ENCODE data around the gene ABCA6. TPM values are rescaled to one million over a fixed set of nuclear protein-coding genes. Genes with fewer than 3 reads are reported as not detected.

The ABCA6 gene, protein sequence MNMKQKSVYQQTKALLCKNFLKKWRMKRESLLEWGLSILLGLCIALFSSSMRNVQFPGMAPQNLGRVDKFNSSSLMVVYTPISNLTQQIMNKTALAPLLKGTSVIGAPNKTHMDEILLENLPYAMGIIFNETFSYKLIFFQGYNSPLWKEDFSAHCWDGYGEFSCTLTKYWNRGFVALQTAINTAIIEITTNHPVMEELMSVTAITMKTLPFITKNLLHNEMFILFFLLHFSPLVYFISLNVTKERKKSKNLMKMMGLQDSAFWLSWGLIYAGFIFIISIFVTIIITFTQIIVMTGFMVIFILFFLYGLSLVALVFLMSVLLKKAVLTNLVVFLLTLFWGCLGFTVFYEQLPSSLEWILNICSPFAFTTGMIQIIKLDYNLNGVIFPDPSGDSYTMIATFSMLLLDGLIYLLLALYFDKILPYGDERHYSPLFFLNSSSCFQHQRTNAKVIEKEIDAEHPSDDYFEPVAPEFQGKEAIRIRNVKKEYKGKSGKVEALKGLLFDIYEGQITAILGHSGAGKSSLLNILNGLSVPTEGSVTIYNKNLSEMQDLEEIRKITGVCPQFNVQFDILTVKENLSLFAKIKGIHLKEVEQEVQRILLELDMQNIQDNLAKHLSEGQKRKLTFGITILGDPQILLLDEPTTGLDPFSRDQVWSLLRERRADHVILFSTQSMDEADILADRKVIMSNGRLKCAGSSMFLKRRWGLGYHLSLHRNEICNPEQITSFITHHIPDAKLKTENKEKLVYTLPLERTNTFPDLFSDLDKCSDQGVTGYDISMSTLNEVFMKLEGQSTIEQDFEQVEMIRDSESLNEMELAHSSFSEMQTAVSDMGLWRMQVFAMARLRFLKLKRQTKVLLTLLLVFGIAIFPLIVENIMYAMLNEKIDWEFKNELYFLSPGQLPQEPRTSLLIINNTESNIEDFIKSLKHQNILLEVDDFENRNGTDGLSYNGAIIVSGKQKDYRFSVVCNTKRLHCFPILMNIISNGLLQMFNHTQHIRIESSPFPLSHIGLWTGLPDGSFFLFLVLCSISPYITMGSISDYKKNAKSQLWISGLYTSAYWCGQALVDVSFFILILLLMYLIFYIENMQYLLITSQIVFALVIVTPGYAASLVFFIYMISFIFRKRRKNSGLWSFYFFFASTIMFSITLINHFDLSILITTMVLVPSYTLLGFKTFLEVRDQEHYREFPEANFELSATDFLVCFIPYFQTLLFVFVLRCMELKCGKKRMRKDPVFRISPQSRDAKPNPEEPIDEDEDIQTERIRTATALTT (N-terminal part only)
- polyA plus RNA-seq (2011; rRNA removed) (0.36 and 0.41 TPM in 2 replicates), polyA minus RNA-seq (2011; rRNA and poly(A)+ RNA removed) (0.26 and 0.46 TPM in 2 replicates)

DNA sequence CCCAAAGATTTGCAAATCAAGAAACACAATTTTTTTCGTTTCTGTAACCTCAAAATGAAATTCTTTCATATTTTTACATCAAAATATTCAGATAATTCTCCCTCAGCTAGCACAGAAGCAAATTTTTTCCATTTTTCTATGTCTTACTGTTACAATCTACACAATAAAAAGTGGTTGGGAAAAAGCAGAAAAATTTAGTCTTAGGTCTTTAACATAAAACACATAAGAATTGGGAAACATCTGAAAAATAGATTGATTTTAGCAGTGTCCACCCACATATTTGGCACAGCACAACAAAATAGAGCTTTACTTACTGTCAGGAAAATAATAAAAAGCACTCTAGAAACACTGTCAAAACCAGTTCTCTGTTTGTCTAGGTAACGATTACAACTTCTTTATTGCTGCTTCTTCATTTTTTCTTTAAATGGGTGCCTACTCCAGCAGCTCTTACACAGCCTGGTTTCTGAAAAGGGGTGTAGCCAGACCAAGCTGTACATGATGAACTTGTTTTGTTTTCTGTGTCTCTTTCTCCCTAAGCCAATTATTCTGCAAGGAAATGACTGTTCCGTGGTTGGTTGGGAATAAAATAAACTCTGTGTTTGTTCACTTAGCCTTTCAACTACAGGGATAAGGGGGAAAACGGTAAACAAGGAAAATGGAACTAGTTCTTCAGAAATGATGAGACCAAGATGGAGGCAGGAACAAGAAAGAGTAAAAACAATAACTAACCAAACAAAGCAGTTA, at the start of gene ABCA6:
ABCA6 (minus strand) TSS at position 465 of the 744 bp plus-strand sequence. CDS start 1,192 bp downstream, outside the sequence.
- Histone ChIP-seq H3K4me3 (ENCODE audit: low read depth, low read length) (no peak within 1 kb of the TSS; the same call in 1 of the 2 replicates), H3K9me3 (ENCODE audit: control insufficient read depth, insufficient read depth, low read length) (no peaks in the 10 kb centered on the region), H3K27me3 (ENCODE audit: control insufficient read depth, insufficient read depth, low read length) (no peaks in the 10 kb centered on the region), H3K27ac (ENCODE audit: low read depth, low read length) (no peak within 1 kb of the TSS)
- DNase-seq (ENCODE audit: low read depth, low spot score): no peak
- ChIA-PET POLR2A (no interaction called here), CTCF (interaction anchor here (1.1 kb wide), 1 partner anchor 364 kb away, joined by 3 read pairs; no protein-coding TSS in a partner anchor)
- TF ChIP-seq, protein P1, sequence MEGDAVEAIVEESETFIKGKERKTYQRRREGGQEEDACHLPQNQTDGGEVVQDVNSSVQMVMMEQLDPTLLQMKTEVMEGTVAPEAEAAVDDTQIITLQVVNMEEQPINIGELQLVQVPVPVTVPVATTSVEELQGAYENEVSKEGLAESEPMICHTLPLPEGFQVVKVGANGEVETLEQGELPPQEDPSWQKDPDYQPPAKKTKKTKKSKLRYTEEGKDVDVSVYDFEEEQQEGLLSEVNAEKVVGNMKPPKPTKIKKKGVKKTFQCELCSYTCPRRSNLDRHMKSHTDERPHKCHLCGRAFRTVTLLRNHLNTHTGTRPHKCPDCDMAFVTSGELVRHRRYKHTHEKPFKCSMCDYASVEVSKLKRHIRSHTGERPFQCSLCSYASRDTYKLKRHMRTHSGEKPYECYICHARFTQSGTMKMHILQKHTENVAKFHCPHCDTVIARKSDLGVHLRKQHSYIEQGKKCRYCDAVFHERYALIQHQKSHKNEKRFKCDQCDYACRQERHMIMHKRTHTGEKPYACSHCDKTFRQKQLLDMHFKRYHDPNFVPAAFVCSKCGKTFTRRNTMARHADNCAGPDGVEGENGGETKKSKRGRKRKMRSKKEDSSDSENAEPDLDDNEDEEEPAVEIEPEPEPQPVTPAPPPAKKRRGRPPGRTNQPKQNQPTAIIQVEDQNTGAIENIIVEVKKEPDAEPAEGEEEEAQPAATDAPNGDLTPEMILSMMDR (IDR thresholded peaks at IDR 0.05; ENCODE audit: low read depth, low read length): no peak

DNA sequence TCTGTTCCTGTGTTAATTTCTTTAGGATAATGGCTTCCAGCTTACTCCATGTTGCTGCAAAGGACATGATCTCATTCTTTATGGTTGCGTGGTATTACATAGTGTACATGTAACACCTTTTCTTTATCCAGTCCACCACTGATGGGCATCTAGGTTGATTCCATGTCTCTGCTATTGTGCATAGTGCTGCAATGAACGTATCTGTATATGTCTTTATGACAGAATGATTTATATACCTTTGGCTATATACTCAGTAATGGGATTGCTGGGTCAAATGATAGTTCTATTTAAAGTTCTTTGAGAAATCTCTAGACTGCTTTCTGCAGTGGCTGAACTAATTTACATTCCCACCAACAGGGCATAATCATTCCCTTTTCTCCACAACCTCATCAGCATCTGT, 47.1 kb upstream of the ABCA6 start:
- H3K27ac ChIP-seq (ENCODE audit: low read depth, low read length): no peak overlapping the region
- no peak overlapping the region for H3K4me3 ChIP-seq (ENCODE audit: low read depth, low read length)
- POLR2A ChIA-PET: no interaction called here
- H3K9me3 ChIP-seq (ENCODE audit: control insufficient read depth, insufficient read depth, low read length): no peaks in the 10 kb centered on the region
- DNase-seq (ENCODE audit: low read depth, low spot score): no peak
- TF ChIP-seq, protein P1 (IDR thresholded peaks at IDR 0.05; ENCODE audit: low read depth, low read length): no peak
- CTCF ChIA-PET: no interaction called here
- H3K27me3 ChIP-seq (ENCODE audit: control insufficient read depth, insufficient read depth, low read length): no peaks in the 10 kb centered on the region

DNA sequence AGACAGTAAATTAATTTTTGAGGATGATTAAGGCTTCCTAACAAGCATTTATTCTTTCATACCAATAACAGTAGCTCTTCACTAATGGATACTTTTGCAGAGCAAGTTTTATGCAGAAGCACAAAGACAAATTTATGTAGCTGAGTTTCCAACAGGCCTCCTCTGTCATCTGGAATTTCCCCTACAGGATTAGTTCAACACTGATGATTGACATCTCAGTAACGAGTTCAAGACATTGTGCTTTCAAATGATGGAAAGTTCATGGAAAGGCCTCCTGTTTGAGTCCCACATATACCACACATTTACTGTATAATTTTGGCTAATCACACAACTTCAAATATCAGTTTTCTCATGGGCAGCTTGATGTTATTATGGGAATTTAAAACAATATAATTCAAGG, 46.4 kb upstream of the ABCA6 start:
- Histone ChIP-seq H3K27me3 (ENCODE audit: control insufficient read depth, insufficient read depth, low read length) (no peaks in the 10 kb centered on the region), H3K27ac (ENCODE audit: low read depth, low read length) (no peak overlapping the region), H3K4me3 (ENCODE audit: low read depth, low read length) (no peak overlapping the region), H3K9me3 (ENCODE audit: control insufficient read depth, insufficient read depth, low read length) (no peaks in the 10 kb centered on the region)
- ChIA-PET POLR2A (no interaction called here), CTCF (no interaction called here)
- DNase-seq (ENCODE audit: low read depth, low spot score): no peak
- TF ChIP-seq, protein P1 (IDR thresholded peaks at IDR 0.05; ENCODE audit: low read depth, low read length): no peak

DNA sequence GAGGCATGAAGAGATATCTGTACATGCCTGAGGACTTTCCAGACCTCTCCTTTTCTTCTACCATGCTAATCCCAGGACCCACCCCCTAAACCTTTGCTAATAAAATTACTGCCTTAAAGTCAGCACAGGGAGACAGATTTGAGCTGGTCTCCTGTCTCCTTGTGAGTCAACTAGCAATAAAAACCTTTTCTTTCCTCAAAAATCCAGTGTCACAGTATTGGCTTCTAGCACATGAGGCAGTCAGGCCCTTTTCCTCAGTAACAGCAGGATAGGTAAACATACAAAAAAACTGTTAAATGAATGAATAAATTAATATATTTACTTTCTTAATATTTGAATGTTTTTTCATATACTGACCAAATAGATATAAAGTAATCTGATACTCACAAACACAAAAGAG, 45.6 kb upstream of the ABCA6 start:
- no peak for DNase-seq (ENCODE audit: low read depth, low spot score)
- H3K4me3 ChIP-seq (ENCODE audit: low read depth, low read length): no peak overlapping the region
- H3K9me3 ChIP-seq (ENCODE audit: control insufficient read depth, insufficient read depth, low read length): no peaks in the 10 kb centered on the region
- POLR2A ChIA-PET: no interaction called here
- CTCF ChIA-PET: no interaction called here
- H3K27ac ChIP-seq (ENCODE audit: low read depth, low read length): no peak overlapping the region
- TF ChIP-seq, protein P1 (IDR thresholded peaks at IDR 0.05; ENCODE audit: low read depth, low read length): no peak
- H3K27me3 ChIP-seq (ENCODE audit: control insufficient read depth, insufficient read depth, low read length): no peaks in the 10 kb centered on the region
